Esophagus squamous epithelium (tissue), 5 donors: Measurements from ENCODE around the gene ZFAND5. TPM values are rescaled to one million over a fixed set of nuclear protein-coding genes. Genes with fewer than 3 reads are reported as not detected.

ENCODE experiments used
- DNase-seq: peaks from one replicate; lab custom pipeline; 2025; lab: John Stamatoyannopoulos, UW
- H3K27ac ChIP-seq, 4 donors: fragments of 200-600 bp; sonication (generic); one replicate each; pipeline ENCODE4 v1.5.1; 2016 to 2019; ENCODE audit warnings: mild to moderate bottlenecking in 1 of 4
- H3K27me3 ChIP-seq, 4 donors: fragments of 200-600 bp; sonication (generic); 1 replicate in 3 of 4; 2 replicates in 1 of 4; pipeline versions ENCODE4 v1.5.1 to v1.6.0; 2017 to 2021; ENCODE audit warnings: antibody characterized with exemption in 1 of 4
- H3K36me3 ChIP-seq, 3 donors: fragments of 200-600 bp; sonication (generic); one replicate each; pipeline ENCODE4 v1.5.1; 2016 to 2019
- H3K4me1 ChIP-seq, 3 donors: fragments of 200-600 bp; sonication (generic); one replicate each; pipeline ENCODE4 v1.5.1; 2017 to 2019
- H3K4me3 ChIP-seq, 4 donors: fragments of 200-600 bp; sonication (generic); 1 replicate in 3 of 4; 2 replicates in 1 of 4; pipeline ENCODE4 v1.5.1; 2016 to 2019; ENCODE audit warnings: mild to moderate bottlenecking in 2 of 4, moderate library complexity in 1 of 4
- H3K9me3 ChIP-seq, 3 donors: fragments of 200-600 bp; sonication (generic); one replicate each; pipeline ENCODE4 v1.5.1; 2016 to 2019
- CTCF ChIP-seq, 6 experiments: fragments of 450-650 bp in 4 of 6; fragments of 200-600 bp in 2 of 6; sonication (generic) in 2 of 6; IDR thresholded peaks; one replicate each; pipeline ENCODE4 v1.5.1; 2016 to 2019; ENCODE audit warnings: antibody characterized with exemption in 6 of 6, mild to moderate bottlenecking in 4 of 6, moderate library complexity in 4 of 6
- POLR2A ChIP-seq, 4 donors: fragments of 450-650 bp; IDR thresholded peaks; one replicate each; pipeline ENCODE4 v1.6.1; 2017; ENCODE audit warnings: antibody characterized with exemption in 4 of 4, mild to moderate bottlenecking in 4 of 4, moderate library complexity in 3 of 4
- WGBS, 2 donors: methylation state at CpG; one replicate each; pipeline ENCODE4 v1.1.5; 2018; 5-methylcytosine and 5-hydroxymethylcytosine counted together
- intact Hi-C: fragments of 100-400 bp; cut with DNase I; formaldehyde crosslinking; loops from one replicate; pipeline ENCODE4 v1.15.0; 2022
- total RNA-seq, 4 donors: library from RNA; depleted of rRNA; stranded (reverse); fragments of >200 nt; gene quantifications; one replicate each; pipeline ENCODE4 v1.1.0, GENCODE V29; 2016
- donor health status: DM: yes; HTN: yes; CAD: no.

Gene ZFAND5
- total RNA-seq, 4 donors from 2014 or later, result 89.1 to 203 (median 92.0) TPM

DNA sequence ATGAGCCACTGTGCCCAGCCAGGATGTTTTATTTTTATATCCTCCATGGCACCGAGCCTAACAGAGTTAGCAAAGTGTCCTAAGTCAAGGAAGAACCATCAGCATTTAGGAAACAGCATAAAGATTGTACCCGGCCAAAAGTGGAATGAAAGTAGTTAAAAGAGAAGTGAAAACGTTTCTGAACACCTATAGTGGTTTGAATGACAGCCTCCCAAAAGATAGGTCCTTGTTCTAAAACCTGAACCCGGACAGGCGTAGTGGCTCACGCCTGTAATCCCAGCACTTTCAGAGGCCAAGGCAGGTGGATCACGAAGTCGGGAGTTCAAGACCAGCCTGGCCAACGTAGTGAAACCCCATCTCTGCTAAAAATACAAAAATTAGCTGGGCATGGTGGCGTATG lies 37.4 kb downstream of the ZFAND5 start:
- DNase-seq, result no peak
- Histone ChIP-seq H3K9me3 (no peaks in the 10 kb centered on the region), H3K4me1 (peaks cover 0 to 9% (median 0%) of the 10 kb centered on the region in 3 donors), H3K27ac (no peak overlapping the region), H3K27me3 (no peaks in the 10 kb centered on the region), H3K36me3 (no peaks in the 10 kb centered on the region), H3K4me3 (no peak overlapping the region)
- 83 to 87% methylated on average over 9 to 10 of the region's 10 CpGs for whole genome bisulfite sequencing, 2 donors
- no peak for TF ChIP-seq POLR2A (IDR thresholded peaks at IDR 0.05)
- TF ChIP-seq CTCF (IDR thresholded peaks at IDR 0.05), result no peak
- intact Hi-C loops, result no loop called here

DNA sequence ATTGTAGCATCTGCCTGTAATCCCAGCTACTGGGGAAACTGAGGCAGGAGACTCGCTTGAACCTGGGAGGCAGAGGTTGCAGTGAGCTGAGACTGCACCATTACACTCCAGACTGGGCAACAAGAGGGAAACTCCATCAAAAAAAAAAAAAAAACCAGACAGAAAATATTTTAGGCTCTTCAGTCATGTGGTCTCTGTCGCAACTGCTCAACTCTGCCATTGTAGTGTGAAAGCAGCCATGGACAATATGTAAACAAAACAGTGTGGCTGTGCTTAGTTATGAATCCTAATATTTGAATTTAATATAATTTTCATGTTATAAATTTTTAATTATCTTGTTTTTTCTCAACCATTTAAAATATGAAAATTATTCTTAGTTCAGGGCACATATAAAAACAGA lies 38.4 kb downstream of the ZFAND5 start:
- DNase-seq, result no peak
- H3K4me1 ChIP-seq, result peaks cover 0 to 16% (median 0%) of the 10 kb centered on the region in 3 donors
- no peaks in the 10 kb centered on the region for H3K36me3 ChIP-seq
- H3K4me3 ChIP-seq, result no peak overlapping the region
- H3K27ac ChIP-seq, result no peak overlapping the region
- WGBS, 2 donors, result 82 to 90% methylated on average over 2 of the region's 2 CpGs
- no peaks in the 10 kb centered on the region for H3K27me3 ChIP-seq
- intact Hi-C loops, result no loop called here
- TF ChIP-seq CTCF (IDR thresholded peaks at IDR 0.05) (no peak), POLR2A (IDR thresholded peaks at IDR 0.05) (no peak)
- H3K9me3 ChIP-seq, result no peaks in the 10 kb centered on the region

DNA sequence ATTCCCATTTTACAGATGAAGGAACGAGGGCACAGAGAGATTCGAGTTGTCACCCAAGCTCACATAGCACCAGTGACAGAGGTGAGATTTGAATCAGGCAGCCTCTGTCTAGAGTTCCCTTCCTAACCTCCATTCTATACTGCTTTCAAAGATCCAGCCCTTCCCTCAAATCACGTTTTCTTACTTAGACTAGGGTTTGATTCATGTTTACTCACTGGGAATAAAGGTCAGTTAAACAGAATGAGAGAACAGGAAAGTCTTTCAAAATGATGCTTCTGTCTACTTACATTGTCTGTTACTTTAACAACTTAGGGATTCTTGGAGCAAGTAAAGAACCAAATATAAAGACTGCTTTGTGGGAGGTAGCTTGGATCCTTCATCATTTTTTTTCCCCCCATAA lies 40.0 kb downstream of the ZFAND5 start:
- TF ChIP-seq POLR2A (IDR thresholded peaks at IDR 0.05) (no peak), CTCF (IDR thresholded peaks at IDR 0.05) (no peak)
- DNase-seq, result no peak
- Histone ChIP-seq H3K27me3 (no peaks in the 10 kb centered on the region), H3K36me3 (no peaks in the 10 kb centered on the region), H3K27ac (no peak overlapping the region), H3K4me1 (peaks cover 0 to 20% (median 0%) of the 10 kb centered on the region in 3 donors), H3K9me3 (no peaks in the 10 kb centered on the region), H3K4me3 (no peak overlapping the region)
- 80 to 82% methylated on average over 3 of the region's 3 CpGs for WGBS, 2 donors
- intact Hi-C loops, result no loop called here

- DNase-seq, result no peak
- intact Hi-C loops, result no loop called here
- no peak overlapping the region for H3K4me3 ChIP-seq
- TF ChIP-seq POLR2A (IDR thresholded peaks at IDR 0.05) (no peak), CTCF (IDR thresholded peaks at IDR 0.05) (no peak)
- H3K4me1 ChIP-seq, result peaks cover 0 to 20% (median 0%) of the 10 kb centered on the region in 3 donors
- no peaks in the 10 kb centered on the region for H3K27me3 ChIP-seq
- H3K36me3 ChIP-seq, result no peaks in the 10 kb centered on the region
- no peak overlapping the region for H3K27ac ChIP-seq
- no peaks in the 10 kb centered on the region for H3K9me3 ChIP-seq
- 58 to 64% methylated on average over 3 of the region's 3 CpGs for WGBS, 2 donors
Measured at GRCh38 chr9:72322678-72323077, 42.3 kb downstream of the ZFAND5 start.

- Histone ChIP-seq H3K27me3 (no peaks in the 10 kb centered on the region), H3K9me3 (no peaks in the 10 kb centered on the region), H3K4me3 (no peak overlapping the region), H3K36me3 (no peaks in the 10 kb centered on the region), H3K27ac (no peak overlapping the region), H3K4me1 (peaks cover 0 to 20% (median 0%) of the 10 kb centered on the region in 3 donors)
- TF ChIP-seq POLR2A (IDR thresholded peaks at IDR 0.05) (no peak), CTCF (IDR thresholded peaks at IDR 0.05) (no peak)
- 16 to 32% methylated on average over 2 of the region's 2 CpGs for WGBS, 2 donors
- intact Hi-C loops, result no loop called here
- DNase-seq, result no peak
Measured at GRCh38 chr9:72322259-72322658, 42.7 kb downstream of the ZFAND5 start.
